Left lung (tissue), 10 donors: ENCODE results near the gene DGCR8. TPM values are rescaled to one million over a fixed set of nuclear protein-coding genes. Genes with fewer than 3 reads are reported as not detected.
A peak's percentile ranks its signal among the peaks of the same experiment; 100 is the strongest.

Source experiments
- ATAC-seq: fragments of 200-7000 bp; cut with Tn5 transposase; one replicate; pipeline ENCODE4 v1.9.1; 2020; ENCODE audit warnings: moderate library complexity
- DNase-seq, 4 donors: peaks; one replicate each; pipeline ENCODE4 v3.0.0-alpha.2; 2013 to 2020
- H3K27ac ChIP-seq, 2 donors: fragments of 200-600 bp; sonication (generic) in 1 of 2; one replicate each; pipeline versions ENCODE4 v1.5.0 to v1.8.0; 2020 to 2021
- H3K27me3 ChIP-seq, 2 donors: fragments of 200-600 bp; sonication (generic) in 1 of 2; one replicate each; pipeline versions ENCODE4 v1.5.0 to v1.8.0; 2020 to 2021
- H3K36me3 ChIP-seq, 2 donors: fragments of 200-600 bp; sonication (generic) in 1 of 2; one replicate each; pipeline versions ENCODE4 v1.5.0 to v1.8.0; 2020 to 2021
- H3K4me1 ChIP-seq, 2 donors: fragments of 200-600 bp; one replicate each; pipeline ENCODE4 v1.8.0; 2021
- H3K4me3 ChIP-seq, 2 donors: fragments of 200-600 bp; sonication (generic) in 1 of 2; one replicate each; pipeline versions ENCODE4 v1.5.0 to v1.8.0; 2020 to 2021; ENCODE audit warnings: mild to moderate bottlenecking in 1 of 2
- H3K9me3 ChIP-seq, 2 donors: fragments of 200-600 bp; sonication (generic) in 1 of 2; one replicate each; pipeline versions ENCODE4 v1.5.0 to v1.8.0; 2020 to 2021
- intact Hi-C, 2 donors: fragments of 100-400 bp; cut with DNase I; formaldehyde crosslinking; loops; one replicate each; pipeline versions ENCODE4 v1.11.2 to v1.14.2; 2022
- polyA plus RNA-seq, 6 donors: library from polyadenylated mRNA; unstranded; fragments of 120-200 nt; gene quantifications; one replicate each; pipeline ENCODE4 v1.2.1, GENCODE V29; 2013; ENCODE audit not compliant: insufficient read length in 6 of 6
- total RNA-seq, 2 donors: library from RNA; stranded (reverse); fragmentation: NEBNext Ultra II Directional; extraction: Animal tissue kit (Norgen Biotek cat#: 25700); gene quantifications; one replicate each; pipeline ENCODE4 v1.2.1, GENCODE V29; 2021
- TF ChIP-seq, protein P1 (sequence below), 2 donors: fragments of 200-600 bp; sonication (generic) in 1 of 2; IDR thresholded peaks; one replicate each; pipeline versions ENCODE4 v1.5.0 to v1.8.0; 2021; ENCODE audit warnings: antibody characterized with exemption in 2 of 2
- donor health status: DM: no; HTN: yes; CAD: no.
- donor health status: DM: no; HTN: no; CAD: no.

DGCR8 gene
- total and polyA plus RNA-seq, 8 donors, result 28.9 to 63.2 (median 44.5) TPM

DNA sequence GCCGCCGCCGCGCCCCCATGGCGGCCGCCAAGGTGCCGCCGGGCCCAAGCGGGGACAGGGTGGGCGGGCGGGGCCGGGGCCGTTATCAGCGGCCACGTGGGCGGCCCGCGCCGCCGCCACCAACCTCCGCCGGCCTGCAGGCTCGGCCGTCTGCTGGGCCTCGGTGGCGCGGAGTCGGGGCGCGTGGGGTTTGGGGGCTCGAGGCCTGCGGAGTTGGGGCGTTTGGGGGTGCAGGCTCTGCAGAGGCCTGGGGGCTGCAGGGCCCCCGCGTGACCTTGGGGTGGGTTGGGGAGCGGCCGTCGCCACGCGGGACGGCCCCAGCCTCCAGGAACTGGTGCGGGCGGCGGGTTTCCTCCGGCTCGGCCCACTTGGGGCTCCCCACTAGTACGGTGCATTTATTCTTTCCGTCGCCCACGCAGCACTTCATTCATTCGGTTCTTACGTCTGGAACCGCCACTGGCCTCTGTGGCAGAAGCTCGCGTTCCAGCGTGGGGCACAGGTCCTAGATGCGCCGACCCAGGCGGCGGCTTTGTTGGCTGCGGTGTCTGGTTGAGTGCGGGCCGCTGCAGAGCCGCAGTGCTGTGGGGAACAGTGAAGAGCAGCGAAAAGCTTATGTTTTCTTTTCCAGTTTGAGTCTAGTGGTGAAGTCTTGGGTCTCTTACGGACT lies 37.7 kb downstream of the DGCR8 start:
- no peak for ATAC-seq
- H3K27me3 ChIP-seq, result no peaks in the 10 kb centered on the region
- H3K36me3 ChIP-seq, result peaks cover 0 to 68% of the 10 kb centered on the region in 2 donors
- peak in 1 of 4 donors; percentile 87 for DNase-seq
- peak overlapping the region in 1 of 2 donors; percentile 86 for H3K27ac ChIP-seq
- peaks cover 13 to 45% of the 10 kb centered on the region in 2 donors for H3K4me1 ChIP-seq
- H3K4me3 ChIP-seq, result peak overlapping the region; percentile 82 to 88
- no peaks in the 10 kb centered on the region for H3K9me3 ChIP-seq
- TF ChIP-seq, protein P1, sequence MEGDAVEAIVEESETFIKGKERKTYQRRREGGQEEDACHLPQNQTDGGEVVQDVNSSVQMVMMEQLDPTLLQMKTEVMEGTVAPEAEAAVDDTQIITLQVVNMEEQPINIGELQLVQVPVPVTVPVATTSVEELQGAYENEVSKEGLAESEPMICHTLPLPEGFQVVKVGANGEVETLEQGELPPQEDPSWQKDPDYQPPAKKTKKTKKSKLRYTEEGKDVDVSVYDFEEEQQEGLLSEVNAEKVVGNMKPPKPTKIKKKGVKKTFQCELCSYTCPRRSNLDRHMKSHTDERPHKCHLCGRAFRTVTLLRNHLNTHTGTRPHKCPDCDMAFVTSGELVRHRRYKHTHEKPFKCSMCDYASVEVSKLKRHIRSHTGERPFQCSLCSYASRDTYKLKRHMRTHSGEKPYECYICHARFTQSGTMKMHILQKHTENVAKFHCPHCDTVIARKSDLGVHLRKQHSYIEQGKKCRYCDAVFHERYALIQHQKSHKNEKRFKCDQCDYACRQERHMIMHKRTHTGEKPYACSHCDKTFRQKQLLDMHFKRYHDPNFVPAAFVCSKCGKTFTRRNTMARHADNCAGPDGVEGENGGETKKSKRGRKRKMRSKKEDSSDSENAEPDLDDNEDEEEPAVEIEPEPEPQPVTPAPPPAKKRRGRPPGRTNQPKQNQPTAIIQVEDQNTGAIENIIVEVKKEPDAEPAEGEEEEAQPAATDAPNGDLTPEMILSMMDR (IDR thresholded peaks at IDR 0.05), result no peak
- intact Hi-C loops, result no loop called here

GRCh38 chr22:20118300-20119020 lies 38.4 kb downstream of the DGCR8 start:
- no peaks in the 10 kb centered on the region for H3K9me3 ChIP-seq
- peaks cover 0 to 63% of the 10 kb centered on the region in 2 donors for H3K36me3 ChIP-seq
- ATAC-seq (no peak), DNase-seq (peak in 1 of 4 donors; percentile 7)
- intact Hi-C loops, result no loop called here
- peak overlapping the region in 1 of 2 donors; percentile 86 for H3K27ac ChIP-seq
- TF ChIP-seq, protein P1 (IDR thresholded peaks at IDR 0.05), result no peak
- H3K4me1 ChIP-seq, result peaks cover 13 to 45% of the 10 kb centered on the region in 2 donors
- H3K27me3 ChIP-seq, result no peaks in the 10 kb centered on the region
- peak overlapping the region; percentile 82 to 88 for H3K4me3 ChIP-seq

DNA sequence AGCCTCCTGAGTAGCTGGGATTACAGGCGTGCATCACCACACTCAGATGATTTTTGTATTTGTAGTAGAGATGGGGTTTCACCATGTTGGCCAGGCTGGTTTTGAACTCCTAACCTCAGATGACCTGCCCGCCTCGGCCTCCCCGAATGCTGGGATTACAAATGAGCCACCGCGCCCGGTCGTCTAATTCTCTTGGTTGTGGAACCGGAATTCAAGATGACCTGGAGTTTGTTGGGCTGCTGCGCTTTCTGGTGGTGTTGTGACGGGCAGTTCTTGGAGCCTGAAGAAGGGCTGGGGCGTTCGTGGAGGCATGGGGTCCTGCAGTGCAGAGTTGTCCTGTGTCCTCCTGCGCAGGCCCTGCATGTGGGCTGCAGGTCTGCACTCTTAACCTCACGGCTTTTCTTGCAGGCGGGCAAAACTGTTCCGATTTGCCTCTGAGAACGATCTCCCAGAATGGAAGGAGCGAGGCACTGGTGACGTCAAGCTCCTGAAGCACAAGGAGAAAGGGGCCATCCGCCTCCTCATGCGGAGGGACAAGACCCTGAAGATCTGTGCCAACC lies 41.9 kb downstream of the DGCR8 start:
- no peaks in the 10 kb centered on the region for H3K27me3 ChIP-seq
- intact Hi-C loops, result no loop called here
- peaks cover 0 to 70% of the 10 kb centered on the region in 2 donors for H3K36me3 ChIP-seq

GRCh38 chr22:20123366-20124082 lies 43.5 kb downstream of the DGCR8 start:
- Histone ChIP-seq H3K4me3 (no peak overlapping the region), H3K36me3 (peaks cover 0 to 82% of the 10 kb centered on the region in 2 donors), H3K9me3 (no peaks in the 10 kb centered on the region), H3K27me3 (no peaks in the 10 kb centered on the region), H3K27ac (no peak overlapping the region), H3K4me1 (peaks cover 3 to 20% of the 10 kb centered on the region in 2 donors)
- ATAC-seq (no peak), DNase-seq (no peak)
- TF ChIP-seq, protein P1 (IDR thresholded peaks at IDR 0.05), result no peak
- intact Hi-C loops, result no loop called here

More for the DNA sequence above, 41.9 kb downstream of the DGCR8 start:
- peaks cover 6 to 29% of the 10 kb centered on the region in 2 donors for H3K4me1 ChIP-seq
- no peak overlapping the region for H3K4me3 ChIP-seq
- no peak overlapping the region for H3K27ac ChIP-seq
- no peaks in the 10 kb centered on the region for H3K9me3 ChIP-seq
- peak in 1 of 4 donors; percentile 37 for DNase-seq
- TF ChIP-seq, protein P1 (IDR thresholded peaks at IDR 0.05), result no peak
- no peak for ATAC-seq
